HG02943 (cell line): ENCODE results near the gene ERG.

Source experiments
- ATAC-seq: cut with Tn5 transposase; IDR thresholded peaks from one replicate; pipeline ENCODE4 v1.9.1; 2021; ENCODE audit warnings: mild to moderate bottlenecking, low read depth, moderate library complexity; ENCODE audit not compliant: unreplicated experiment

Gene ERG

GRCh38 chr21:38343691-38344090 lies 154.6 kb downstream of the ERG start:
- ATAC-seq = no peak

- ATAC-seq = no peak
These were observed 155.5 kb downstream of the ERG start for GRCh38 chr21:38342739-38343138.

- ATAC-seq = no peak
These were observed 156.7 kb downstream of the ERG start for GRCh38 chr21:38341546-38342012.

GRCh38 chr21:38340131-38340530 lies 158.1 kb downstream of the ERG start:
- no peak for ATAC-seq

- no peak for ATAC-seq
These were observed 160.5 kb downstream of the ERG start for GRCh38 chr21:38337793-38338192.

- ATAC-seq = no peak
These were observed 163.4 kb downstream of the ERG start for GRCh38 chr21:38334866-38335265.

- no peak for ATAC-seq
These were observed 164.7 kb downstream of the ERG start for GRCh38 chr21:38333301-38334272.

- ATAC-seq = no peak
These were observed 167.6 kb downstream of the ERG start for GRCh38 chr21:38330666-38331065.
